ENCODE data around the gene LONP2. TPM values are rescaled to one million over a fixed set of nuclear protein-coding genes. Genes with fewer than 3 reads are reported as not detected.

The LONP2 gene
- total RNA-seq, 1 donor, result 56.8 TPM

DNA sequence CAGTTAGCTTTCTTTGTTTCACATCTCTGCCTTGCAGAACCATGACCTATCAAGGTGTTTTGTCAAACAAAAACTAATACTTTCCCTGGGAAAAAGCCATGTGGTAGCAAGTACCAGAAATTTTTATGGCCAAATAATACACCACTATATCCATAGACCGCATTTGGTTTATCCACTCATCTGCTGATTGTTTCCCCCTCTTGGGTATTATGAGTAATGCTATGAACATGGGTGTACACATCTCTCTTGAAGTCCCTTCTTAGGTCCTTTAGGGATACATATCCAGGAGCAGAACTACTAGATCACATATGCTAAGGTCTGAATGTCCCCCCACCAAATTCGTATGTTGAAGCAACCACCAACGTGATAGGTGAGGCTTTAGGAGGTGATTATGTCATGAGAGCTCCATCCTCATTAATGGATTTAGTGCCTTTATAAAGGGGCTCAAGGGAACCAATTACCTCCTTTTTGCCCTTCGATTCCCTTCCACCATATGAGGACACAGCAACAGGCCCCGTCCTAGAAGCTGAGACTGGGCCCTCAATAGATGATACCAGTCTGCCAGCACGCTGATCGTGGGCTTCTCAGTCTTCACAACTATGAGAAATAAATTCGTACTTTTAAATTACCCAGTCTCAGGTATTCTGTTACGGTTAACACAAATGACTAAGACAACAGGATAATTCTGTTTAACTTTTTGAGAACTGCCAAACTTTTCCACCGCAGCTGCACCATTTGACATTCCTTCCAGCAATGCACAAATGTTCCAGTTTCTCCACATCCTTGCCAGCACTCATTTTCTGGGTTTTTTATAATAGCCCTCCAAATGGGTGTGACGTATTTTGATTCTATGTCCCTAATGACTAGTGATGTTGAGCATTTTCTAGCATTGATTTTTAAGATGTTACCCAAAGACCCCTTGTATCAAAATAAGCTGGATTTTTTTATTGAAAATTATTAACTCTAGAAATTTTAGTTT lies 111.1 kb downstream of the LONP2 start:
- H2AFZ ChIP-seq (ENCODE audit: low read length), result no peak overlapping the region
- no peaks in the 10 kb centered on the region for H3K27me3 ChIP-seq (ENCODE audit: insufficient read depth, low read length)
- peaks cover 3% of the 10 kb centered on the region for H3K4me1 ChIP-seq (ENCODE audit: insufficient read depth, low read length)
- no peak overlapping the region for H3K4me3 ChIP-seq (ENCODE audit: insufficient read depth, low read length)
- peaks cover 11% of the 10 kb centered on the region for H4K20me1 ChIP-seq (ENCODE audit: insufficient read depth, low read length)
- H3K36me3 ChIP-seq (ENCODE audit: insufficient read depth, low read length), result peaks cover 24% of the 10 kb centered on the region
- H3K4me2 ChIP-seq (ENCODE audit: insufficient read depth, low read length), result no peak overlapping the region
- TF ChIP-seq, protein P1, sequence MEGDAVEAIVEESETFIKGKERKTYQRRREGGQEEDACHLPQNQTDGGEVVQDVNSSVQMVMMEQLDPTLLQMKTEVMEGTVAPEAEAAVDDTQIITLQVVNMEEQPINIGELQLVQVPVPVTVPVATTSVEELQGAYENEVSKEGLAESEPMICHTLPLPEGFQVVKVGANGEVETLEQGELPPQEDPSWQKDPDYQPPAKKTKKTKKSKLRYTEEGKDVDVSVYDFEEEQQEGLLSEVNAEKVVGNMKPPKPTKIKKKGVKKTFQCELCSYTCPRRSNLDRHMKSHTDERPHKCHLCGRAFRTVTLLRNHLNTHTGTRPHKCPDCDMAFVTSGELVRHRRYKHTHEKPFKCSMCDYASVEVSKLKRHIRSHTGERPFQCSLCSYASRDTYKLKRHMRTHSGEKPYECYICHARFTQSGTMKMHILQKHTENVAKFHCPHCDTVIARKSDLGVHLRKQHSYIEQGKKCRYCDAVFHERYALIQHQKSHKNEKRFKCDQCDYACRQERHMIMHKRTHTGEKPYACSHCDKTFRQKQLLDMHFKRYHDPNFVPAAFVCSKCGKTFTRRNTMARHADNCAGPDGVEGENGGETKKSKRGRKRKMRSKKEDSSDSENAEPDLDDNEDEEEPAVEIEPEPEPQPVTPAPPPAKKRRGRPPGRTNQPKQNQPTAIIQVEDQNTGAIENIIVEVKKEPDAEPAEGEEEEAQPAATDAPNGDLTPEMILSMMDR (IDR thresholded peaks at IDR 0.05; ENCODE audit: extremely low read depth, low read depth, low read length), result no peak
- DNase-seq (ENCODE audit: insufficient read length, low spot score, missing footprints), result no peak
- no peaks in the 10 kb centered on the region for H3K9me3 ChIP-seq (ENCODE audit: low read depth, low read length)
- no peak overlapping the region for H3K27ac ChIP-seq (ENCODE audit: low read depth, low read length)
- H3K79me2 ChIP-seq (ENCODE audit: insufficient read depth, low read length), result peaks cover 45% of the 10 kb centered on the region

DNA sequence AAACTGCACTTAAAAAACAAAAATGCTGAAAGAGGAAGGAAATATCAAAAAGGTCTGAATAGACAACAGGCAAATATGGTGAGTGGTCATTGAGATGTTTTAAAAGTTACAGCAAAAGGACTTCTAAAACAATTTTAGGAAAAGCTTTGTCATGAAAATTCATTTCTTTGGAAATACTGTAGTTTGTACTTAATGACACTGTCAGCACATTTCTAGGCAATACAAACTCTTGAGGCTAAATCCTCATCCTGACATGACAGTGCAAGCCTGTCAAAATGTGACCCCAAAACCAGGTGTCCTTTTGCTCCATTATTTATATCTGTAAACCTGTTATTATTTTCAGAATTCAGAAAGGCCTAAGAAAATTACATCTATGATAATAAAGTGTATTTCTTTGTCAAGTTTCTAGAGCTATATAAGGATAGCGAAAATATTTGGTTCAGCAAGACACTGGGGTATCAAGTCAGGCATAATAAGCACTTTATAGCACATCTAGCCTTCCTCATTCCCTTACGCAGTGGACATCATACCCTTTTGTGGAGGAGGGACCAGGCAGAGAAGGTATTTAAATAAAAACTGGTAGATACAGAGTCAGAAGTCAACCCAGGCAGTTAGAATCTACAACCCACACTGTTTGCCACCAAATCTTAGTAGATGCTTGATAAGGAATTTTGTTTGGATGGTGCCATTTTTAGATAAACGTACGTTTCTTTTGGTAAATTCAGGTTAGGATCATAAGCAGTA lies 112.7 kb downstream of the LONP2 start:
- no peak overlapping the region for H2AFZ ChIP-seq (ENCODE audit: low read length)
- H3K4me1 ChIP-seq (ENCODE audit: insufficient read depth, low read length), result peaks cover 3% of the 10 kb centered on the region
- DNase-seq (ENCODE audit: insufficient read length, low spot score, missing footprints), result no peak
- peaks cover 27% of the 10 kb centered on the region for H3K36me3 ChIP-seq (ENCODE audit: insufficient read depth, low read length)
- H3K9me3 ChIP-seq (ENCODE audit: low read depth, low read length), result no peaks in the 10 kb centered on the region
- H4K20me1 ChIP-seq (ENCODE audit: insufficient read depth, low read length), result peaks cover 17% of the 10 kb centered on the region
- H3K79me2 ChIP-seq (ENCODE audit: insufficient read depth, low read length), result peaks cover 60% of the 10 kb centered on the region
- H3K4me3 ChIP-seq (ENCODE audit: insufficient read depth, low read length), result no peak overlapping the region
- H3K4me2 ChIP-seq (ENCODE audit: insufficient read depth, low read length), result no peak overlapping the region
- H3K27me3 ChIP-seq (ENCODE audit: insufficient read depth, low read length), result no peaks in the 10 kb centered on the region
- TF ChIP-seq, protein P1 (IDR thresholded peaks at IDR 0.05; ENCODE audit: extremely low read depth, low read depth, low read length), result no peak
- no peak overlapping the region for H3K27ac ChIP-seq (ENCODE audit: low read depth, low read length)

DNA sequence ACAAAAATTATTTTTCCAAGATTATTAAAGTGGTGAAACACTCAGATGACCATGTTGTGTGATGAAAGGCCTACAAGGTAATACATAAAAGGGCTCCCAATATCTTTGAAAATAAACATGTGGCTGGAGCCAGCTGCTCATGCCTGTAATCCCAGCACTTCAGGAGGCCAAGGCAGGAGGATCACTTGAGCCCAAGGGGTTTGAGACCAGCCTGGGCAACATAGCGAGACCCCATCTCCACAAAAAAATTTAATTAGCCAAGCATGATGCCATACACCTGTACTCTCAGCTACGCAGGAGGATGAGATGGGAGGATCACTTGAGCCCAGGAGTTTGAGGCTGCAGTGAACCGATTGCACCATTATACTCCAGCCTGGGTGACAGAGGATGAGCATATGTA lies 114.3 kb downstream of the LONP2 start:
- H4K20me1 ChIP-seq (ENCODE audit: insufficient read depth, low read length), result peaks cover 23% of the 10 kb centered on the region
- H3K4me1 ChIP-seq (ENCODE audit: insufficient read depth, low read length), result peaks cover 3% of the 10 kb centered on the region
- H3K27ac ChIP-seq (ENCODE audit: low read depth, low read length), result no peak overlapping the region
- H3K4me2 ChIP-seq (ENCODE audit: insufficient read depth, low read length), result no peak overlapping the region
- H3K4me3 ChIP-seq (ENCODE audit: insufficient read depth, low read length), result no peak overlapping the region
- no peaks in the 10 kb centered on the region for H3K27me3 ChIP-seq (ENCODE audit: insufficient read depth, low read length)
- H3K9me3 ChIP-seq (ENCODE audit: low read depth, low read length), result no peaks in the 10 kb centered on the region
- peaks cover 20% of the 10 kb centered on the region for H3K36me3 ChIP-seq (ENCODE audit: insufficient read depth, low read length)
- H3K79me2 ChIP-seq (ENCODE audit: insufficient read depth, low read length), result peaks cover 75% of the 10 kb centered on the region
- no peak for DNase-seq (ENCODE audit: insufficient read length, low spot score, missing footprints)
- no peak overlapping the region for H2AFZ ChIP-seq (ENCODE audit: low read length)
- TF ChIP-seq, protein P1 (IDR thresholded peaks at IDR 0.05; ENCODE audit: extremely low read depth, low read depth, low read length), result no peak

DNA sequence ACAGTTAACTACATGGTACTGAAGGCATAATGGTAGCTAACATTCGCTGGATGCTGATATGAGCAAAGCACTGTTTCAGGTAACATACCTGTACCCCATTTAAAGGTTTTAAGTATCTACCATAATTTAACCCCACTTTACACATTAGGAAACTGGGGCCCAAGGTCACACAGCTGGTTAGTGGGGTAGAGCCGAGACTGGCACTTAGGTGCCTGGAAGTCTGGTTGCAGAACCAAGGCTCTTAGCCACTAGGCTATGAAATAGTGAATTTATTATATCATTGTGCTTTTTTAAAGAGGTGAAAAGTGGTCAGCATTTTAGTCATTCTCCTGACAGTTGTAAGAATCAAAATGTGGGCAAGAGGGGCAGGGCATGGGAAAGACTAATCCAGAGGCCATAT lies 115.9 kb downstream of the LONP2 start:
- TF ChIP-seq, protein P1 (IDR thresholded peaks at IDR 0.05; ENCODE audit: extremely low read depth, low read depth, low read length), result no peak
- no peak for DNase-seq (ENCODE audit: insufficient read length, low spot score, missing footprints)
- Histone ChIP-seq H2AFZ (ENCODE audit: low read length) (no peak overlapping the region), H3K4me3 (ENCODE audit: insufficient read depth, low read length) (no peak overlapping the region), H3K79me2 (ENCODE audit: insufficient read depth, low read length) (peaks cover 86% of the 10 kb centered on the region), H3K9me3 (ENCODE audit: low read depth, low read length) (no peaks in the 10 kb centered on the region), H3K36me3 (ENCODE audit: insufficient read depth, low read length) (peaks cover 17% of the 10 kb centered on the region), H3K27ac (ENCODE audit: low read depth, low read length) (no peak overlapping the region), H3K4me2 (ENCODE audit: insufficient read depth, low read length) (no peak overlapping the region), H3K27me3 (ENCODE audit: insufficient read depth, low read length) (no peaks in the 10 kb centered on the region), H3K4me1 (ENCODE audit: insufficient read depth, low read length) (peaks cover 2% of the 10 kb centered on the region), H4K20me1 (ENCODE audit: insufficient read depth, low read length) (peaks cover 28% of the 10 kb centered on the region)

Data from osteoblast (primary cell).